Measurements from ENCODE around the gene PALM. TPM values are rescaled to one million over a fixed set of nuclear protein-coding genes. Genes with fewer than 3 reads are reported as not detected.
A peak's percentile ranks its signal among the peaks of the same experiment; 100 is the strongest.

PALM gene
- total and polyA plus RNA-seq, 9 donors, result 2.9 to 169 (median 118) TPM

- no peaks in the 10 kb centered on the region for H3K27me3 ChIP-seq
- intact Hi-C loops (cut with DNase I), result loop anchor here in 2 of 4 donors (5.0 kb wide), 2 partner anchors 64 to 69 kb away; partner anchors contain the start of gene RNF126 (in 1 of the 2)
- no peak overlapping the region for H3K4me3 ChIP-seq
- H3K4me1 ChIP-seq (ENCODE audit: insufficient read depth), result no peaks in the 10 kb centered on the region
- 87 to 93% (median 93%) methylated on average over 15 to 16 of the region's 16 CpGs for WGBS, 3 donors
- no peak for TF ChIP-seq POLR2A (IDR thresholded peaks at IDR 0.05)
- no peak for TF ChIP-seq EP300 (IDR thresholded peaks at IDR 0.05)
- TF ChIP-seq CTCF (IDR thresholded peaks at IDR 0.05), result no peak
- H3K9me3 ChIP-seq, result no peaks in the 10 kb centered on the region
- no peak overlapping the region for H3K27ac ChIP-seq
- H3K36me3 ChIP-seq, result no peaks in the 10 kb centered on the region
- DNase-seq, result peak in 1 of 5 donors; percentile 8
These were observed 22.3 kb downstream of the PALM start for GRCh38 chr19:731000-731399.

GRCh38 chr19:732148-733069 is 23.7 kb downstream of the PALM start:
- Histone ChIP-seq H3K9me3 (no peaks in the 10 kb centered on the region), H3K27ac (no peak overlapping the region), H3K27me3 (no peaks in the 10 kb centered on the region), H3K36me3 (no peaks in the 10 kb centered on the region), H3K4me3 (no peak overlapping the region), H3K4me1 (ENCODE audit: insufficient read depth) (no peaks in the 10 kb centered on the region)
- WGBS, 3 donors, result 69 to 74% (median 72%) methylated on average over 24 of the region's 24 CpGs
- TF ChIP-seq CTCF (IDR thresholded peaks at IDR 0.05), result no peak
- TF ChIP-seq POLR2A (IDR thresholded peaks at IDR 0.05), result no peak
- TF ChIP-seq EP300 (IDR thresholded peaks at IDR 0.05), result no peak
- intact Hi-C loops (cut with DNase I), result loop anchor here in 2 of 4 donors (5.0 kb wide), 2 partner anchors 65 to 70 kb away; partner anchors contain the start of gene RNF126 (in 1 of the 2)
- DNase-seq, result no peak

GRCh38 chr19:734716-735115 is 26.0 kb downstream of the PALM start:
- Histone ChIP-seq H3K4me3 (no peak overlapping the region), H3K9me3 (no peaks in the 10 kb centered on the region), H3K27ac (no peak overlapping the region), H3K27me3 (no peaks in the 10 kb centered on the region), H3K4me1 (ENCODE audit: insufficient read depth) (no peaks in the 10 kb centered on the region), H3K36me3 (no peaks in the 10 kb centered on the region)
- no peak for DNase-seq
- no peak for TF ChIP-seq CTCF (IDR thresholded peaks at IDR 0.05)
- TF ChIP-seq POLR2A (IDR thresholded peaks at IDR 0.05), result no peak
- TF ChIP-seq EP300 (IDR thresholded peaks at IDR 0.05), result no peak
- 87 to 94% (median 92%) methylated on average over 13 of the region's 13 CpGs for WGBS, 3 donors
- intact Hi-C loops (cut with DNase I), result loop anchor here in 2 of 4 donors (5.0 kb wide), 2 partner anchors 67 to 72 kb away; partner anchors contain the start of gene RNF126 (in 1 of the 2)

DNA sequence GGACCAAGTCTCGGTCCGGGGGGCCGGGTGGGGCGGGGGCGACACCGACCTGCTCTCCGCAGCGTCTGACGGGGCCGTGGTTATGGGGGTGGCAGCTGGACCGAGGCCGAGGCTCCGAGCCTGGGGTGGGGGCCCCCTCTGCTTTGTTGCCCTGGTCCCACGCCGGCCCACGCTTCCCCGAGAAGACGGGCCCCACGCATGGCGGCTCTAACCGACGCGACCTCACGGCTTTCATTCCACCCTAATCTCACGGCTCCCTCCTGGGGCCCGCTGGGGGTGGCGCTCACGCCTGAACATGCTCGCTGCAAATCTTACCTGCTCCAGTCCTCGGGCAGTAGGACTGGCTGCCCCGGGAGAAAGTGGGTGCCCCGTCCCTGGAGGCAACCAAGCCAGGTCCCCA is 27.4 kb downstream of the PALM start:
- WGBS, 3 donors, result 84 to 86% (median 86%) methylated on average over 31 to 32 of the region's 32 CpGs
- no peaks in the 10 kb centered on the region for H3K36me3 ChIP-seq
- intact Hi-C loops (cut with DNase I), result loop anchor here in 2 of 4 donors (2.0 kb wide), 1 partner anchor 71 kb away; no protein-coding TSS in a partner anchor

More for the DNA sequence above, 27.4 kb downstream of the PALM start:
- DNase-seq, result peak in 2 of 5 donors; percentile 10 to 30
- Histone ChIP-seq H3K4me3 (no peak overlapping the region), H3K27me3 (no peaks in the 10 kb centered on the region), H3K4me1 (ENCODE audit: insufficient read depth) (no peaks in the 10 kb centered on the region), H3K9me3 (no peaks in the 10 kb centered on the region), H3K27ac (no peak overlapping the region)
- no peak for TF ChIP-seq POLR2A (IDR thresholded peaks at IDR 0.05)
- TF ChIP-seq EP300 (IDR thresholded peaks at IDR 0.05), result no peak
- TF ChIP-seq CTCF (IDR thresholded peaks at IDR 0.05), result no peak
